ENCODE measurements around the gene FRMD3.
A peak's percentile ranks its signal among the peaks of the same experiment; 100 is the strongest.

Gene FRMD3

DNA sequence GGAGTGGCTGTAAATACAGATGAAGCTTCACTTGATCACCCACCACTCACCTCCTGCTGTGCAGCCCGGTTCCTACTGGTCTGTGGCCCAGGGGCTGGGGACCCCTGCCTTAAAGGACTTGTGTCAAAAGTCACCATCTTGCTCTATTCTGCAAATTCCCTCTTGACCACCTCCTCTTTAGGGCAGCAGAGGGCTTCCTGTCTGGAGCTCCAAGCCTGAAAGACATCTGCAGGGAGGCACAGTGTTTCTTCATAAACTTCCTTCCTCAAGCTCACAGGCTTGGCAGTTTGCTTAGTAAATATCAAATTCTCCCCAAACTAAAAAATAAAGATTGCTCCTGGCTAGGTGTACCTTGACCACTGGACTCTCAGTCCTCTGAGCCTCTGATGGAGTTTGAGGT, 104.4 kb downstream of the FRMD3 start:
- no peak for DNase-seq

GRCh38 chr9:83432877-83433550, 105.2 kb downstream of the FRMD3 start:
- DNase-seq, result no peak

- DNase-seq, result peak in 38 of 56 donors; percentile 5 to 60 (median 29)
These were observed 106.0 kb downstream of the FRMD3 start for GRCh38 chr9:83432104-83432627.

DNA sequence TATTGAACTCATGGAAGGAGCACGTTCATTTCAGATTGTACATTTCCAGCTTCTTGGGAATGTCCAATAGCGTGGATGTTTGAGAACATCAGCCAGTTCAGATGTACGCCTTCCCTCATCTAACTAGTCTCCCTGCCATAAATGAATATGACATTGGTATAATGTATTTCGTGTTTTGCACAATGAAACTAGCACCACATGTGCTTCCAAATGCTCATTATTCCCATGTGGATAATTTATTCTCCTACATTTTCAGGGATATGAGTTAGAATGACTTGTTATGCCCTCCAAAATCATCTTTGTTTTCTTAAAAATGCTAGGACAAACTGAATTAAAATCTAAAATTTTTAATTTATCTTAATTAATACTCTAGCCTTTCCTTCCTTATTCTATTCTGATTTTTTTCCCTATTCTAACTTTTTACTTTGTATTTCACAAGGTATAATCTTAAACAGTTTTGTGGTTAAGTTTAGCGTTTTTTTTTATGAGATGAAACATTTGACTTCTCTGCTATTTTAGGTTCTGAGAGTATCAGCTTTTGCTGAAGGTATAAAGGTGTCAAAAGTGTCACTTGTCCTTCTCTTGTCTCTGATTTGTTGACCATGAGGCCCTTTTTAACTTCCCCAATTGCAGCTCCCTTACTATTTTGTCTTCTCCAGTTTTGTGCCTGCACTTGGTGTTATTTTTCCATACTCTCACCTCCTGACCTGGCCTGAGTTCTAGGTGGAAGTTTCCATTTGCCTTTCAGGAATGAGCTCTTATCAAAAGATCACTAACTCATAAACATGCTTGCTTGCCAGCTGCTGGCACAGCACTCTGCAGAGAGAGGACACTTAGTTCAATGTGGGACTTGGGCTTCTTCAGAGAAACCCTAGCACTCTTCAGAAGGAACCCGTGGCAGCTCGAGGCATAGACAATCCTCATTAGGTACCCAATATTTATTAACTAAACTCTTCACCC, 106.8 kb downstream of the FRMD3 start:
- no peak for DNase-seq

GRCh38 chr9:83430681-83431080, 107.5 kb downstream of the FRMD3 start:
- no peak for DNase-seq

GRCh38 chr9:83429229-83429628, 109.0 kb downstream of the FRMD3 start:
- no peak for DNase-seq

DNA sequence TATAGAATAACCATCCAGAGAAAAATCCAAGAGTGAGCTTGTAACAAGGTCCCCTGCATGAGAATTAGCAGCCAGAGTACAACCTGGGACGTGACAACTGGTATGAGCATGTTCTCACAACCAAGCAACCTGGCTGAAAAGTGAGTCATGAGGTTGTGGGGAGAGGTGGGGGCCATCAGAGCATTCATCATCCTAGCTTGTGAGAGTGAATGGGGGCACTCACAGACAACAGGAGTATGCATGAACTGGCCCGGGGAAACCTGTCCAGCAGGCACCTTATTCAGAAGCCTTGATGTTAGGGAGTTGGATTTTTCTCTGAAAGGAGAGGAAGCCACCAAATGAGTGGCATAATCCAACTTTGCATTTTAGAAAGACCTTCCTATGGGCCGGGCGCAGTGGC, 113.0 kb downstream of the FRMD3 start:
- DNase-seq, result no peak

- no peak for DNase-seq
These were observed 113.4 kb downstream of the FRMD3 start for GRCh38 chr9:83424831-83425230.

GRCh38 chr9:83423815-83424707, 114.1 kb downstream of the FRMD3 start:
- no peak for DNase-seq

GRCh38 chr9:83422527-83422926, 115.7 kb downstream of the FRMD3 start:
- DNase-seq, result no peak

DNA sequence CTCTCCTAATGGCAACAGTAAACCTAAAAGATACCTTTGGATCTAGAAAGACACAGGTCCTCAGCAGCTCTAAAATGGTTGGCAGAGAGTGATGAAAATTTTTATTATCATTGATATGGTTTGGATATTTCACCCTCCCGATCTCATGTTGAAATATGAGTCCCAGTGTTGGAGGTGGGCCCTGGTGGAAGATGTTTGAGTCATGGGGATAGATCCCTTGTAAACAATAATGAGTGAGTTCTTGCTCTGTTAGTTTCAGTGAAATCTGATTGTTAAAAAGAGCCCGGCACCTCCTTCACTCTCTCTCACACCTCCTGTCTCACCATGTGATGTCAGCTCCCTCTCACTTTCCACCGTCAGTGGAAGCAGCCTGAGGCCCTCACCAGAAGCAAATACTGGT, 117.7 kb downstream of the FRMD3 start:
- DNase-seq, result no peak

DNA sequence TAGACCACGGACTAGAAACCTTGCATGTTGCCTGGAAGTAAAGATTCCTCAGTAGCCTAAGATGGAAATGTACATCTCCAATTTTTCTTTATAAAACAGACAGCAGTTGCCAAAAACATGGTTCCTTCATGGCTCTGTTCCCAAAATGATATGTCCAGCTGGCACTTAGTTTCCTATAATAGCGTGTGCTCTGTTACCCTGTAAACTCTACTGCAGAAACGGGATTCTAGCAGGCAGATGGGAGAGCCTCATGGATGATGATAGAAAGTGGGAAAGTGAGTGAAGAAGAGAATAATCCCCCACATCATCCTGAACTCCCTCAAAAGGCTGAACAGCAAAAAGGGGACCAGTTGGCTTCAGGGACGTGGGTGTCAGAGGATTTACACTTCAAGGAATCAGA, 118.2 kb downstream of the FRMD3 start:
- peak in 6 of 56 donors; percentile 6 to 47 (median 21) for DNase-seq

DNA sequence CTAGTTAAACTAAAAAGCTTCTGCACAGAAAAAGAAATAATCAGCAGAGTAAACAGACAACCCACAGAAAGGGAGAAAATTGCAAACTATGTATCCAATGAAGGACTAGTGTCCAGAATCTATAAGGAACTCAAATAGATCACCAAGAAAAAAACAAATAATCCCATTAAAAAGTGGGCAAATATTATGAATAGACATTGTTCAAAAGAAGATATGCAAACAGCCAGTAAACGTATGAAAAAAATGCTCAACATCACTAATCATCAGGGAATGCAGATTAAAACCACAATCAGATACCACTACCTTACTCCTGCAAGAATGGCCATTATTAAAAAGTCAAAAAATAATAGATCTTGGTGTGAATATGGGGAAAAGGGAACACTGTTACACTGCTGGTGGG, 119.9 kb downstream of the FRMD3 start:
- DNase-seq, result no peak

- DNase-seq, result no peak
These were observed 124.8 kb downstream of the FRMD3 start for GRCh38 chr9:83413367-83413766.

DNA sequence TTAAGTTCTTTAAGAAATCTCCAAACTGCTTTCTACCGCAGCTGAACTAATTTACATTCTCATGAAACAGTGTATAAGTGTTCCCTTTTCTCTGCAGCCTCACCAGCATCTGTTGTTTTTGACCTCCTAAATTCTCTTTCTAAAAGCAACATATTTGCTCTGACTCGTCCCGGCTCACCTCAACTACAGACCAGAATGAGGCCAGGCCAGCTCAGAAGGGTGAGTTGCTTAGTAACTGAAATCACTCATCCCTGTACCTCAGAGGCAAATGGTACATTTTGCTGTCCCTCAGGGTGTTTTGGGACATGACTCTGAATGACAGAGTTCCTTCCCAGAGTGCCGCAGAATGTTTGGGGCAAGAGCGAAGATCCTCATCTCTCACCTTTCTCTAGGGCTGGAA, 127.5 kb downstream of the FRMD3 start:
- no peak for DNase-seq

- no peak for DNase-seq
These were observed 131.3 kb downstream of the FRMD3 start for GRCh38 chr9:83406921-83407320.

GRCh38 chr9:83405759-83406158, 132.4 kb downstream of the FRMD3 start:
- no peak for DNase-seq

DNA sequence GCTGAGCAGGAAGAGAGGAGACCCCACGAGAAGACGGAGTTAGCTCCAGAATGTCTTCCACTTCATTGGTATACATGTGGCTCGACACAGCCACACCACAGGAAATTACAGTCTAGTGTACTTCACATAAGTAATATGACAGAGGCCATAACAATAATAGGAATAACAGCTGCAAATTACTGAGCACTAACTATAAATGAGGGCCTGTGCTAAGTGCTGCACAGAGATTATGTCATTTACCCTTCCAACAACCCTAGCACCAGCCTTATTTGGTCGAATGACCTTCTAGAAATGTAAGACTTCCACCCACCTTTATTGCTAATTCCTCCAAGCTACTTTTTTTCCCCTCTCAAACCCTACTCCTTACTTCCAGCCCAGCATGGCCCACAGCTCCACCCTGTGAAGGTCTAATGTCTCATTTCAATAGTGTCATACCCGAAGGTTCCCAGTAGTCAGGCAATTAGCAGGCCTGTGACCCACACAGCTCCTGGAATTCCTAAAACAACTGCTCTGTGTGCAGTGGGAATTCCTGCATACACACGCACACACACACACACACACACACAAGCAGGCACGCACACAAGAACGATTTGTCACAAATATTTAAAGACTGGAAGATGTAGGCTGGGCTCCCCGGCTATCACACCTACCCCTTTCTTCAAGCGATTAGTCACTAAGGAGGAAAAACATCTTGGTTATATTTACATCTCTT, 134.5 kb downstream of the FRMD3 start:
- peak in 15 of 56 donors; percentile 3 to 52 (median 13) for DNase-seq

GRCh38 chr9:83401328-83401900, 136.8 kb downstream of the FRMD3 start:
- DNase-seq, result no peak

- DNase-seq, result no peak
These were observed 141.4 kb downstream of the FRMD3 start for GRCh38 chr9:83396813-83397212.

All from amygdala (tissue), 56 donors.